Activated CD8-positive, alpha-beta memory T cell treated with anti-CD3 and anti-CD28 coated beads for 1 hour (primary cell): ENCODE results near the gene CFAP410.
"Not testable (repeated sequence)": the region's sequence is repeated elsewhere in the genome, so short reads cannot be mapped to it uniquely, and the experiment has no call there.

ENCODE experiments used
- DNase-seq, 2 donors: peaks; one replicate each; pipeline ENCODE4 v3.0.0-alpha.2; 2020; ENCODE audit warnings: low read depth in 1 of 2; ENCODE audit errors: extremely low read depth in 1 of 2

CFAP410 gene

GRCh38 chr21:44318489-44319285, 20.5 kb downstream of the CFAP410 start:
- DNase-seq, result no peak

- no peak for DNase-seq
Observed at GRCh38 chr21:44317871-44318270, 21.3 kb downstream of the CFAP410 start.

- no peak for DNase-seq
Observed at GRCh38 chr21:44317241-44317782, 21.9 kb downstream of the CFAP410 start.

- DNase-seq, result no peak
Observed at GRCh38 chr21:44316277-44316900, 22.8 kb downstream of the CFAP410 start.

- DNase-seq, result no peak
Observed at GRCh38 chr21:44315691-44316203, 23.4 kb downstream of the CFAP410 start.

GRCh38 chr21:44314561-44314960, 24.6 kb downstream of the CFAP410 start:
- no peak for DNase-seq

GRCh38 chr21:44314128-44314527, 25.1 kb downstream of the CFAP410 start:
- no peak for DNase-seq

- DNase-seq, result no peak
Observed at GRCh38 chr21:44313451-44313850, 25.7 kb downstream of the CFAP410 start.

- DNase-seq, result no peak
Observed at GRCh38 chr21:44312716-44313115, 26.5 kb downstream of the CFAP410 start.

- no peak for DNase-seq
Observed at GRCh38 chr21:44312089-44312488, 27.1 kb downstream of the CFAP410 start.

GRCh38 chr21:44310628-44311507, 28.3 kb downstream of the CFAP410 start:
- no peak for DNase-seq

- no peak for DNase-seq
Observed at GRCh38 chr21:44306936-44307704, 32.1 kb downstream of the CFAP410 start.

- DNase-seq, result no peak
Observed at GRCh38 chr21:44305691-44306090, 33.5 kb downstream of the CFAP410 start.

- DNase-seq, result peak in 1 of 2 donors; percentile 19
Observed at GRCh38 chr21:44304877-44305293, 34.3 kb downstream of the CFAP410 start.

- no peak for DNase-seq
Observed at GRCh38 chr21:44304011-44304616, 35.1 kb downstream of the CFAP410 start.

GRCh38 chr21:44303490-44303981, 35.7 kb downstream of the CFAP410 start:
- DNase-seq, result no peak

- DNase-seq, result not testable (repeated sequence)
Observed at GRCh38 chr21:44302573-44303401, 36.4 kb downstream of the CFAP410 start.

GRCh38 chr21:44301961-44302406, 37.2 kb downstream of the CFAP410 start:
- DNase-seq, result no peak

GRCh38 chr21:44301141-44301540, 38.0 kb downstream of the CFAP410 start:
- DNase-seq, result no peak
